GM12874 (cell line): ENCODE results near the gene IKZF3.

ENCODE experiments used
- TF ChIP-seq, protein P1 (sequence below): IDR thresholded peaks from 2 replicates; pipeline ENCODE4 v1.5.1; 2011; ENCODE audit warnings: low read depth, mild to moderate bottlenecking, control low read depth, low read length, moderate library complexity; ENCODE audit not compliant: insufficient read depth

The IKZF3 gene

DNA sequence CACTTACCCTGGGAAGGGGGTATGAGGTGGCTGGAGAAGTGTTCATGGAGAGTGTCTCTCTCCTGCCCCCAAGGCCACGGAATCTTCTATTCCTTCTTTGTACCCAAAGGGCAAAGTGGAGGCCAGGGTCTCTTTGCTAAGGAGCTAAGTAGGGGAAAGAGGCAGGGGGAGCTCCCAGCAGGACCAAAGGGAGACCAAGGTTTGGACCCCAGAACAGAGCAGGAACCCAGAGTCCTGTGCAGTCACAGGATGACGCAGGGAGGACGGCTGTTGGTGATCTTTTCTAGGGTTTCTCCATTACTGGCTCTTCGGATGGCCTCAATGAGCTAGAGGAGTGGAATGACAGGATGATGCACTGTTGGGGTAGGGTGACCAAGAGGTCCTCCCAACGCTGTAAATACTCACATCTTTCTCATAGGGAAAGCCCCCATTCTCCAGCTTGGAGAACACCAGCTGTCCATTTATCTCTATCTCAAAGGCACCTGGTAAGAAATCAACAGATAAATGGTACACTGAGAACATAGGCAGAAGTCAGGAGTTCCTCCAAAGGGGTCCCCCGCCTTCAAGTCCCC, 134.7 kb downstream of the IKZF3 start:
- TF ChIP-seq, protein P1, sequence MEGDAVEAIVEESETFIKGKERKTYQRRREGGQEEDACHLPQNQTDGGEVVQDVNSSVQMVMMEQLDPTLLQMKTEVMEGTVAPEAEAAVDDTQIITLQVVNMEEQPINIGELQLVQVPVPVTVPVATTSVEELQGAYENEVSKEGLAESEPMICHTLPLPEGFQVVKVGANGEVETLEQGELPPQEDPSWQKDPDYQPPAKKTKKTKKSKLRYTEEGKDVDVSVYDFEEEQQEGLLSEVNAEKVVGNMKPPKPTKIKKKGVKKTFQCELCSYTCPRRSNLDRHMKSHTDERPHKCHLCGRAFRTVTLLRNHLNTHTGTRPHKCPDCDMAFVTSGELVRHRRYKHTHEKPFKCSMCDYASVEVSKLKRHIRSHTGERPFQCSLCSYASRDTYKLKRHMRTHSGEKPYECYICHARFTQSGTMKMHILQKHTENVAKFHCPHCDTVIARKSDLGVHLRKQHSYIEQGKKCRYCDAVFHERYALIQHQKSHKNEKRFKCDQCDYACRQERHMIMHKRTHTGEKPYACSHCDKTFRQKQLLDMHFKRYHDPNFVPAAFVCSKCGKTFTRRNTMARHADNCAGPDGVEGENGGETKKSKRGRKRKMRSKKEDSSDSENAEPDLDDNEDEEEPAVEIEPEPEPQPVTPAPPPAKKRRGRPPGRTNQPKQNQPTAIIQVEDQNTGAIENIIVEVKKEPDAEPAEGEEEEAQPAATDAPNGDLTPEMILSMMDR = no peak

DNA sequence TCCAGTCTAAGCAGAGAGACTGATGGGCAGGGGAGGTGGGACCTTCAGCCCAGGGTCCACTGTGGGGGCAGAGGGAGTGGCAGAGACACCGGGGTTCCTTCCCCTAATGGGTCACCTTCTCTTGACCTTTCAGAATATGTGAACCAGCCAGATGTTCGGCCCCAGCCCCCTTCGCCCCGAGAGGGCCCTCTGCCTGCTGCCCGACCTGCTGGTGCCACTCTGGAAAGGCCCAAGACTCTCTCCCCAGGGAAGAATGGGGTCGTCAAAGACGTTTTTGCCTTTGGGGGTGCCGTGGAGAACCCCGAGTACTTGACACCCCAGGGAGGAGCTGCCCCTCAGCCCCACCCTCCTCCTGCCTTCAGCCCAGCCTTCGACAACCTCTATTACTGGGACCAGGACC, 136.6 kb downstream of the IKZF3 start:
- TF ChIP-seq, protein P1 = no peak

DNA sequence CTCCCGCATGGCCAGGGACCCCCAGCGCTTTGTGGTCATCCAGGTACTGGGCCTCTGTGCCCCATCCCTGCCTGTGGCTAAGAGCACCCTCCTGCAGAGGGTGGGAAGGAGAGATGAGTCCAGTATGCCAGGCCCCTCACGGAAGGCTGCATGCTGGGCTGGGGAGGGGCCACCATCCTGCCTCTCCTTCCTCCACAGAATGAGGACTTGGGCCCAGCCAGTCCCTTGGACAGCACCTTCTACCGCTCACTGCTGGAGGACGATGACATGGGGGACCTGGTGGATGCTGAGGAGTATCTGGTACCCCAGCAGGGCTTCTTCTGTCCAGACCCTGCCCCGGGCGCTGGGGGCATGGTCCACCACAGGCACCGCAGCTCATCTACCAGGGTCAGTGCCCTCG, 137.5 kb downstream of the IKZF3 start:
- TF ChIP-seq, protein P1 = no peak

GRCh38 chr17:39724731-39725130, 139.4 kb downstream of the IKZF3 start:
- TF ChIP-seq, protein P1 = no peak

- TF ChIP-seq, protein P1 = no peak
Measured at GRCh38 chr17:39722965-39723848, 140.9 kb downstream of the IKZF3 start.

DNA sequence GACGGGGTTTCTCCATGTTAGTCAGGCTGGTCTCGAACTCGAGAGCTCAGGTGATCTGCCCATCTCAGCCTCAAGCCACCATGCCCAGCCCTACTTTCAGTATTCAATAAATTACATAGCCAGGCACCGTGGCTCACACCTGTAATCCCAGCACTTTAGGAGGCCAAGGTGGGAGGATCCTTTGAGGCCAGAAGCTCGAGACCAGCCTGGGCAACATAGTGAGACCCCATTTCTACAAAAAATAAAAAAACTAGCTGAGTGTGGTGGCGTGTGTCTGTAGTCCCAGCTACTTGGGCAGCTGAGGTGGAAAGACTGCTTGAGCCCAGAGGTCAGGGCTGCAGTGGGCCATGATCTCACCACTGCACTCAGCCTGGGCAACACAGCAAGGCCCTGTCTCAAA, 142.0 kb downstream of the IKZF3 start:
- TF ChIP-seq, protein P1 = no peak

DNA sequence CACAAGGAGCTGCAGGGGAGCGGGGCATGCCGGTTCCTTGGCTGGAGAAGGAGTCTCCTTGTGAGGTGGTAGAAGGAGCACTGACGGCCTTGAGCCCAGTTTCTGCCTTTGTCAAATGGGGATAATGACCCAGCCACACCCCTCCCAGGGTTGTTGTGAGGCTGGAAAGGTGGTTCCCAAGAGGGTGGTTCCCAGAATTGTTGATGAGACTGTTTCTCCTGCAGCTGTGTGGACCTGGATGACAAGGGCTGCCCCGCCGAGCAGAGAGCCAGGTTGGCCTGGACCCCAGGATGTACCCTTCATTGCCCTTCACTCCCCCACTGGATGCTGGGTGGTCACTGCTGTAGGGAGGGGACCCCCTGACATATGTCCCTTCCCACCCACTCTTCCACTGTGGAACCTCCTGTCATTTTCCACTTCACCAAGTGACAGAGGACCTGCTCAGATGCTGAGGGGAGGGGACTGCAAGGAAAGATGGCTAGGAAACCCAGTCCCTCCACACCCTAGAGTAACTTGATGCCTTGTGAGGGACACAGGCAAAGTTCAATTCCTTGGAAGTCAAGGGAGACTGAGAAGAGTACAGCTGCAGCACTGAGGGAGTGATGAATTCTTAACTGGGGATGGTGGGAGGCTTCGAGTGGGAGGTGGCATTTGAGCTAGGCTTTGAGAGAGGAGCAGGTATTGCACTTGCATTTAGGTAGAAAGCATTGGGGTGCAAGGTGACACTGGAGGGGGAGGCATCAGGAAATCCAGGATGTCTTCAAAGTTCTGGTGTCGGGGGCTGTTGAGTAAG, 144.4 kb downstream of the IKZF3 start:
- TF ChIP-seq, protein P1 = no peak
